GM19043 (cell line): Measurements from ENCODE around the gene PLXND1.
"Not testable (repeated sequence)": the region's sequence is repeated elsewhere in the genome, so short reads cannot be mapped to it uniquely, and the experiment has no call there.

ENCODE experiments used
- ATAC-seq: cut with Tn5 transposase; IDR thresholded peaks from one replicate; pipeline ENCODE4 v1.9.1; 2021; ENCODE audit warnings: low read depth; ENCODE audit not compliant: unreplicated experiment

PLXND1 gene

GRCh38 chr3:129554356-129555152 lies 51.9 kb downstream of the PLXND1 start:
- ATAC-seq = no peak

- ATAC-seq = no peak
Observed at GRCh38 chr3:129553719-129554118, 52.8 kb downstream of the PLXND1 start.

GRCh38 chr3:129553171-129553570 lies 53.3 kb downstream of the PLXND1 start:
- no peak for ATAC-seq

- ATAC-seq = no peak
Observed at GRCh38 chr3:129552287-129553050, 54.0 kb downstream of the PLXND1 start.

GRCh38 chr3:129549805-129550204 lies 56.7 kb downstream of the PLXND1 start:
- no peak for ATAC-seq

GRCh38 chr3:129549006-129549800 lies 57.3 kb downstream of the PLXND1 start:
- no peak for ATAC-seq

- ATAC-seq = no peak
Observed at GRCh38 chr3:129548104-129548965, 58.1 kb downstream of the PLXND1 start.

- ATAC-seq = no peak
Observed at GRCh38 chr3:129547241-129547640, 59.2 kb downstream of the PLXND1 start.

GRCh38 chr3:129545951-129546350 lies 60.5 kb downstream of the PLXND1 start:
- ATAC-seq = not testable (repeated sequence)

GRCh38 chr3:129543999-129544398 lies 62.5 kb downstream of the PLXND1 start:
- no peak for ATAC-seq

- ATAC-seq = no peak
Observed at GRCh38 chr3:129543156-129543790, 63.2 kb downstream of the PLXND1 start, which contains the start of gene H1-8. Gene H1-8 (plus strand): TSS chr3:129543175. CDS start chr3:129543219, 44 bp downstream.

GRCh38 chr3:129542747-129543146 lies 63.7 kb downstream of the PLXND1 start:
- ATAC-seq = no peak

GRCh38 chr3:129540776-129541516 lies 65.5 kb downstream of the PLXND1 start:
- no peak for ATAC-seq

GRCh38 chr3:129539206-129539605 lies 67.3 kb downstream of the PLXND1 start:
- no peak for ATAC-seq

- ATAC-seq = no peak
Observed at GRCh38 chr3:129536804-129537203, 69.7 kb downstream of the PLXND1 start.

- ATAC-seq = no peak
Observed at GRCh38 chr3:129536374-129536667, 70.2 kb downstream of the PLXND1 start.

GRCh38 chr3:129535075-129535474 lies 71.4 kb downstream of the PLXND1 start:
- no peak for ATAC-seq

GRCh38 chr3:129534428-129535027 lies 71.9 kb downstream of the PLXND1 start:
- ATAC-seq = no peak

GRCh38 chr3:129533406-129533805 lies 73.1 kb downstream of the PLXND1 start:
- ATAC-seq = no peak
